Measurements from ENCODE around the gene LCLAT1.

The LCLAT1 gene

GRCh38 chr2:30514848-30515435 is 67.9 kb downstream of the LCLAT1 start:
- DNase-seq (ENCODE audit: low read depth in 2 of 2), result no peak

- no peak for DNase-seq (ENCODE audit: low read depth in 2 of 2)
Observed at GRCh38 chr2:30516166-30516565, 69.1 kb downstream of the LCLAT1 start.

GRCh38 chr2:30519796-30520195 is 72.8 kb downstream of the LCLAT1 start:
- DNase-seq (ENCODE audit: low read depth in 2 of 2), result no peak

GRCh38 chr2:30522421-30522820 is 75.4 kb downstream of the LCLAT1 start:
- DNase-seq (ENCODE audit: low read depth in 2 of 2), result no peak

- DNase-seq (ENCODE audit: low read depth in 2 of 2), result no peak
Observed at GRCh38 chr2:30527411-30527810, 80.4 kb downstream of the LCLAT1 start.

- DNase-seq (ENCODE audit: low read depth in 2 of 2), result no peak
Observed at GRCh38 chr2:30527859-30528258, 80.8 kb downstream of the LCLAT1 start.

GRCh38 chr2:30530346-30530745 is 83.3 kb downstream of the LCLAT1 start:
- DNase-seq (ENCODE audit: low read depth in 2 of 2), result no peak

- no peak for DNase-seq (ENCODE audit: low read depth in 2 of 2)
Observed at GRCh38 chr2:30541680-30542079, 94.6 kb downstream of the LCLAT1 start.

GRCh38 chr2:30545875-30546274 is 98.8 kb downstream of the LCLAT1 start:
- DNase-seq (ENCODE audit: low read depth in 2 of 2), result no peak

GRCh38 chr2:30548386-30548785 is 101.3 kb downstream of the LCLAT1 start:
- DNase-seq (ENCODE audit: low read depth in 2 of 2), result no peak

GRCh38 chr2:30549096-30549495 is 102.0 kb downstream of the LCLAT1 start:
- DNase-seq (ENCODE audit: low read depth in 2 of 2), result no peak

- no peak for DNase-seq (ENCODE audit: low read depth in 2 of 2)
Observed at GRCh38 chr2:30559544-30560275, 112.7 kb downstream of the LCLAT1 start.

- no peak for DNase-seq (ENCODE audit: low read depth in 2 of 2)
Observed at GRCh38 chr2:30561349-30561748, 114.3 kb downstream of the LCLAT1 start.

- DNase-seq (ENCODE audit: low read depth in 2 of 2), result no peak
Observed at GRCh38 chr2:30565851-30566358, 118.9 kb downstream of the LCLAT1 start.

- DNase-seq (ENCODE audit: low read depth in 2 of 2), result no peak
Observed at GRCh38 chr2:30566631-30567030, 119.6 kb downstream of the LCLAT1 start.

- DNase-seq (ENCODE audit: low read depth in 2 of 2), result no peak
Observed at GRCh38 chr2:30567317-30567716, 120.3 kb downstream of the LCLAT1 start.

GRCh38 chr2:30569946-30570345 is 122.9 kb downstream of the LCLAT1 start:
- no peak for DNase-seq (ENCODE audit: low read depth in 2 of 2)

- no peak for DNase-seq (ENCODE audit: low read depth in 2 of 2)
Observed at GRCh38 chr2:30577151-30577550, 130.1 kb downstream of the LCLAT1 start.

GRCh38 chr2:30580391-30580790 is 133.3 kb downstream of the LCLAT1 start:
- DNase-seq (ENCODE audit: low read depth in 2 of 2), result no peak

- DNase-seq (ENCODE audit: low read depth in 2 of 2), result no peak
Observed at GRCh38 chr2:30582521-30582920, 135.5 kb downstream of the LCLAT1 start.

GRCh38 chr2:30583204-30583749 is 136.2 kb downstream of the LCLAT1 start:
- no peak for DNase-seq (ENCODE audit: low read depth in 2 of 2)

- DNase-seq (ENCODE audit: low read depth in 2 of 2), result no peak
Observed at GRCh38 chr2:30584116-30584515, 137.1 kb downstream of the LCLAT1 start.

GRCh38 chr2:30588994-30589393 is 141.9 kb downstream of the LCLAT1 start:
- no peak for DNase-seq (ENCODE audit: low read depth in 2 of 2)

All from stimulated activated CD8-positive, alpha-beta memory T cell treated with anti-CD3 and anti-CD28 coated beads, Interleukin-15, amount 100 ng/mL, for 48 hours (primary cell).